Neural progenitor cell (in vitro differentiated cells): ENCODE measurements around the gene TPI1. TPM values are rescaled to one million over a fixed set of nuclear protein-coding genes. Genes with fewer than 3 reads are reported as not detected.
"Not testable (repeated sequence)": the region's sequence is repeated elsewhere in the genome, so short reads cannot be mapped to it uniquely, and the experiment has no call there.

ENCODE experiments used
- DNase-seq: peaks from one replicate; pipeline ENCODE4 v3.0.0-alpha.2; 2016; ENCODE audit warnings: low spot score
- H2AFZ ChIP-seq: fragments of 200-600 bp; sonication (generic); replicated peaks from 2 replicates; pipeline ENCODE4 v1.6.1; 2016; ENCODE audit warnings: antibody characterized with exemption
- H3F3A ChIP-seq: fragments of 200-600 bp; sonication (generic); 2 replicates; pipeline ENCODE4 v1.6.1; 2016; ENCODE audit warnings: antibody characterized with exemption, low read depth
- H3K27ac ChIP-seq: fragments of 200-600 bp; sonication (generic); 2 replicates; pipeline ENCODE4 v1.5.1; 2016; ENCODE audit warnings: mild to moderate bottlenecking
- H3K27me3 ChIP-seq: fragments of 200-600 bp; sonication (generic); 2 replicates; pipeline ENCODE4 v1.6.1; 2016; ENCODE audit warnings: mild to moderate bottlenecking, moderate library complexity
- H3K36me3 ChIP-seq: fragments of 200-600 bp; sonication (generic); 2 replicates; pipeline ENCODE4 v1.5.1; 2016
- H3K4me1 ChIP-seq: fragments of 200-600 bp; sonication (generic); 2 replicates; pipeline ENCODE4 v1.6.1; 2016; ENCODE audit warnings: mixed run types
- H3K4me2 ChIP-seq: fragments of 200-600 bp; sonication (generic); 2 replicates; pipeline ENCODE4 v1.6.1; 2016
- H3K4me3 ChIP-seq: fragments of 200-600 bp; sonication (generic); 2 replicates; pipeline ENCODE4 v1.5.1; 2016
- H3K79me2 ChIP-seq: fragments of 200-600 bp; sonication (generic); 2 replicates; pipeline ENCODE4 v1.6.1; 2016; ENCODE audit warnings: low read depth
- H3K9ac ChIP-seq: fragments of 200-600 bp; sonication (generic); 2 replicates; pipeline ENCODE4 v1.6.1; 2016
- H3K9me3 ChIP-seq: fragments of 200-600 bp; sonication (generic); 2 replicates; pipeline ENCODE4 v1.5.1; 2016; ENCODE audit warnings: low read depth
- H4K20me1 ChIP-seq: fragments of 200-600 bp; sonication (generic); 2 replicates; pipeline ENCODE4 v1.6.1; 2016; ENCODE audit warnings: low read depth
- H3K27ac Mint-ChIP-seq: 3 replicates; pipeline ENCODE4 v1.8.0; 2021; ENCODE audit warnings: mixed read lengths
- H3K27me3 Mint-ChIP-seq: 2 replicates; pipeline ENCODE4 v1.8.0; 2022; ENCODE audit warnings: low read depth, mild to moderate bottlenecking, inconsistent platforms, moderate library complexity, mixed read lengths; ENCODE audit not compliant: insufficient read depth
- H3K36me3 Mint-ChIP-seq: 3 replicates; pipeline ENCODE4 v1.8.0; 2021; ENCODE audit warnings: mixed read lengths
- H3K4me1 Mint-ChIP-seq: 3 replicates; pipeline ENCODE4 v1.8.0; 2021; ENCODE audit warnings: mixed read lengths
- H3K4me3 Mint-ChIP-seq: 3 replicates; pipeline ENCODE4 v1.8.0; 2021; ENCODE audit warnings: mild to moderate bottlenecking, moderate library complexity, mixed read lengths
- H3K9me3 Mint-ChIP-seq: 3 replicates; pipeline ENCODE4 v1.8.0; 2020; ENCODE audit warnings: mixed read lengths
- EZH2 ChIP-seq: fragments of 200-600 bp; sonication (generic); IDR thresholded peaks from 2 replicates; pipeline ENCODE4 v1.6.1; 2017; ENCODE audit warnings: antibody characterized with exemption, mild to moderate bottlenecking, moderate library complexity
- EZH2phosphoT487 ChIP-seq: fragments of 200-600 bp; sonication (generic); IDR thresholded peaks from 2 replicates; pipeline ENCODE4 v1.6.1; 2017; ENCODE audit warnings: antibody characterized with exemption
- total RNA-seq: library from RNA; depleted of rRNA; stranded (reverse); fragments of >200 nt; gene quantifications from 2 replicates; pipeline ENCODE4 v1.2.3, GENCODE V29; 2015; ENCODE audit warnings: low replicate concordance
- TF ChIP-seq, protein P1 (sequence below): fragments of 200-600 bp; sonication (generic); IDR thresholded peaks from 2 replicates; pipeline ENCODE4 v1.5.1; 2017; ENCODE audit warnings: antibody characterized with exemption, mild to moderate bottlenecking

The TPI1 gene
- total RNA-seq, 1 donor from 2014 or later = 1,038 TPM

DNA sequence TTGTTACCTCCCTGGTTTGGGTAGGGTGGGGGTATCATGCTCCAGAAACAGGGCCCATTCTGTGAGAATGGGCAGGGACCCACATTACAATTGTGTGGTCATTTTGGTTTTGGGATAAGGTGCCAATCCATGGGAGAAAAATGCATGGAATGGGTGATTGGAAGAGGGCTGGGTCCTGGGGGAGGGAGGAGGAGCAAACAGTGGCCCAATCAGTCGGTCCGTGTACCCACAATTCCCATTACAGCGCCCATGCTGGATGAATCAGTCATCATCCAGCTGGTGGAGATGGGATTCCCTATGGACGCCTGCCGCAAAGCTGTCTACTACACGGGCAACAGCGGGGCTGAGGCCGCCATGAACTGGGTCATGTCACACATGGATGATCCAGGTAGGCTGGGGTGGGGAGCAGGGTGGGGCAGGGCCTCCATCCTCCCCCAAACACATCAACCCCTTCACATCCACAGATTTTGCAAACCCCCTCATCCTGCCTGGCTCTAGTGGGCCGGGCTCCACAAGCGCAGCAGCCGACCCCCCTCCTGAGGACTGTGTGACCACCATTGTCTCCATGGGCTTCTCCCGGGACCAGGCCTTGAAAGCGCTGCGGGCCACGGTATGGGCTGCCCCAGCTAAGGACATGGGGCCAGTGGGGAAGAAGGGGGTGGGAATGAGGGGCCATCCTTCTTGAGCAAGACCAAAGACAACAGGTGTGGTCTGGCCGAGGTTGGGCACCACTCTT is 3.6 kb upstream of the TPI1 start:
- Histone ChIP-seq H2AFZ (no peak overlapping the region), H3K4me3 (no peak overlapping the region), H3K9me3 (no peaks in the 10 kb centered on the region), H4K20me1 (peaks cover 13% of the 10 kb centered on the region), H3K79me2 (peaks cover 15% of the 10 kb centered on the region), H3K9ac (no peak overlapping the region), H3K36me3 (no peaks in the 10 kb centered on the region), H3K27me3 (no peaks in the 10 kb centered on the region), H3K4me1 (peaks cover 10% of the 10 kb centered on the region), H3F3A (peaks cover 32% of the 10 kb centered on the region), H3K27ac (no peak overlapping the region), H3K4me2 (no peak overlapping the region)
- no peak for DNase-seq
- Mint-ChIP-seq H3K4me3 (no peak overlapping the region), H3K4me1 (peaks cover 21% of the 10 kb centered on the region), H3K9me3 (no peaks in the 10 kb centered on the region), H3K36me3 (peaks cover 40% of the 10 kb centered on the region), H3K27ac (no peak overlapping the region), H3K27me3 (peaks cover 8% of the 10 kb centered on the region)
- TF ChIP-seq, protein P1, sequence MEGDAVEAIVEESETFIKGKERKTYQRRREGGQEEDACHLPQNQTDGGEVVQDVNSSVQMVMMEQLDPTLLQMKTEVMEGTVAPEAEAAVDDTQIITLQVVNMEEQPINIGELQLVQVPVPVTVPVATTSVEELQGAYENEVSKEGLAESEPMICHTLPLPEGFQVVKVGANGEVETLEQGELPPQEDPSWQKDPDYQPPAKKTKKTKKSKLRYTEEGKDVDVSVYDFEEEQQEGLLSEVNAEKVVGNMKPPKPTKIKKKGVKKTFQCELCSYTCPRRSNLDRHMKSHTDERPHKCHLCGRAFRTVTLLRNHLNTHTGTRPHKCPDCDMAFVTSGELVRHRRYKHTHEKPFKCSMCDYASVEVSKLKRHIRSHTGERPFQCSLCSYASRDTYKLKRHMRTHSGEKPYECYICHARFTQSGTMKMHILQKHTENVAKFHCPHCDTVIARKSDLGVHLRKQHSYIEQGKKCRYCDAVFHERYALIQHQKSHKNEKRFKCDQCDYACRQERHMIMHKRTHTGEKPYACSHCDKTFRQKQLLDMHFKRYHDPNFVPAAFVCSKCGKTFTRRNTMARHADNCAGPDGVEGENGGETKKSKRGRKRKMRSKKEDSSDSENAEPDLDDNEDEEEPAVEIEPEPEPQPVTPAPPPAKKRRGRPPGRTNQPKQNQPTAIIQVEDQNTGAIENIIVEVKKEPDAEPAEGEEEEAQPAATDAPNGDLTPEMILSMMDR = no peak
- TF ChIP-seq EZH2phosphoT487 (no peak), EZH2 (no peak)

DNA sequence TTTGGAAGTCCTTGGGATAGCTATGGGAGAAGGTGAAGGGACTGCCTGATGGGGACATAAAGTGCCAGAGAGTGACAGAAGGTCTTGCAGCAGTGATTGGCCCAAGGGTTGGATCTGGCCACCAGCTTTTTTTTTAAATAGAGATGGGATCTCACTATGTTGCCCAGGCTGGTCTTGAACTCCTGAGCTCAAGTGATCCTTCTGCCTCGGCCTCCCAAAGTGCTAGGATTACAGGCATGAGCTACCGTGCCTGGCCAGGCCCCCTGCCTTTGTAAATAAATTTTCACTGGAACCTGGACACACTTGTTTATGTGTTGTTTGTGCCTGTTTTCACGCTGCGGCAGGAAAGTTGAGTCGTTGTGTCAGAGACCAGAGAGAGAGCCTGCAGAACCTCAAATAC is 2.0 kb upstream of the TPI1 start:
- Mint-ChIP-seq H3K4me1 (peaks cover 34% of the 10 kb centered on the region), H3K4me3 (peak overlapping the region; percentile 70), H3K27me3 (peaks cover 15% of the 10 kb centered on the region), H3K36me3 (peaks cover 50% of the 10 kb centered on the region)
- H3K27ac ChIP-seq, H3K9me3 Mint-ChIP-seq, H3K27me3 ChIP-seq, H3K36me3 ChIP-seq, DNase-seq, H3K27ac Mint-ChIP-seq, H3K4me2 ChIP-seq, H3K4me3 ChIP-seq, H3K9ac ChIP-seq, H3K9me3 ChIP-seq, H2AFZ ChIP-seq: not testable (repeated sequence)
- peaks cover 47% of the 10 kb centered on the region for H3F3A ChIP-seq
- peaks cover 16% of the 10 kb centered on the region for H3K4me1 ChIP-seq
- H4K20me1 ChIP-seq = peaks cover 28% of the 10 kb centered on the region
- peaks cover 30% of the 10 kb centered on the region for H3K79me2 ChIP-seq

DNA sequence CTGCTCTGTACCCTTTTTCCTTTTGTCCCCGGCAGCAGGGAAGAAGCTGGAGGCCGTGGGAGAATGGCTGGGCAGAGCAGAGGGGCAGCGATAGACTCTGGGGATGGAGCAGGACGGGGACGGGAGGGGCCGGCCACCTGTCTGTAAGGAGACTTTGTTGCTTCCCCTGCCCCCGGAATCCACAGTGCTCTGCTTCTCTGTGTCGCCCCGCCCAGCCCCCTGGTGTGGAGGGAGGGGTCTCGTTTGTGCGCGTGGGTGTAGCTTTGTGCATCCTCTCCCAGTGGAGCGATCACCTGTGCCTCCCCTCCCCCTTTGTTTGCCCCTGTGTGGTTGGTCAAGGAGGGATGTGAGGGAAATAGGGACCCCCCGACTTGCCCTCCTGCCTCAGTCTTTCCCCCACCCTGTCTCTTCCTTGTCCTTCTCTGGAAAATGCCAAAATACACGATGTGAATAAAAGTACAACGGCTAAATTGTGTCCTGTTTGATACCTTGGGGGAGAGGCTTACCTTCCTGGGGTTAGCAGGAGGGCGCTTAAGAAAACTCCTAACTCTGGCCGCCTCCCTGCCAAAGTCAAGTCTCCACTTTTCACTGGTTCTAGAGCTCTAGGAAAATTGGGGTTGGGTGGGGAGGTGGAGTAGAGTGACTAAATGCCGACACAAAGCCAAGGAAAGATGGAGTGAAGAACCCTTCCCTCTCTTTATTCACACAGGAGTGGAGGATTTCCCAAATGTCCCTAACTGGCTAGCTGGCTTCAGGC is 990 bp upstream of the TPI1 start:
- H3K27ac Mint-ChIP-seq = no peak overlapping the region
- Histone ChIP-seq H3K27me3 (no peaks in the 10 kb centered on the region), H3K9ac (no peak overlapping the region), H3K4me2 (peak overlapping the region; percentile 100), H3K4me1 (peaks cover 16% of the 10 kb centered on the region), H4K20me1 (peaks cover 39% of the 10 kb centered on the region), H3K9me3 (no peaks in the 10 kb centered on the region), H3K79me2 (peaks cover 36% of the 10 kb centered on the region), H3K36me3 (no peaks in the 10 kb centered on the region), H2AFZ (no peak overlapping the region), H3K4me3 (peak overlapping the region; percentile 96), H3F3A (peaks cover 57% of the 10 kb centered on the region), H3K27ac (no peak overlapping the region)
- DNase-seq = peak; percentile 31
- H3K27me3 Mint-ChIP-seq = peaks cover 17% of the 10 kb centered on the region
- H3K36me3 Mint-ChIP-seq = peaks cover 49% of the 10 kb centered on the region
- H3K4me1 Mint-ChIP-seq = peaks cover 38% of the 10 kb centered on the region
- TF ChIP-seq EZH2 (no peak), EZH2phosphoT487 (no peak)
- TF ChIP-seq, protein P1 = no peak
- peak overlapping the region; percentile 96 for H3K4me3 Mint-ChIP-seq
- H3K9me3 Mint-ChIP-seq = no peaks in the 10 kb centered on the region
